Mesodermal cell (in vitro differentiated cells): ENCODE data around the gene PEPD.

Source experiments
- H3K27ac ChIP-seq: 2 replicates; pipeline ENCODE4 v1.7.0; 2013; ENCODE audit warnings: mild to moderate bottlenecking, low read depth, low read length, moderate library complexity; ENCODE audit not compliant: severe bottlenecking
- H3K36me3 ChIP-seq: 2 replicates; pipeline ENCODE4 v1.7.1; 2013; ENCODE audit warnings: mild to moderate bottlenecking, low read length, moderate library complexity; ENCODE audit not compliant: control insufficient read depth, insufficient read depth
- H3K4me1 ChIP-seq: one replicate; pipeline ENCODE4 v1.7.1; 2013; ENCODE audit warnings: mild to moderate bottlenecking, low read length; ENCODE audit not compliant: insufficient read depth, control insufficient read depth, poor library complexity, severe bottlenecking
- H3K4me3 ChIP-seq: 2 replicates; pipeline ENCODE4 v1.7.0; 2013; ENCODE audit warnings: low read length, control low read depth, mild to moderate bottlenecking; ENCODE audit not compliant: insufficient read depth, poor library complexity, severe bottlenecking; ENCODE audit errors: extremely low read depth
- H3K9me3 ChIP-seq: 2 replicates; pipeline ENCODE4 v1.7.1; 2013; ENCODE audit warnings: mild to moderate bottlenecking, low read length, moderate library complexity; ENCODE audit not compliant: control insufficient read depth
- WGBS, 2 experiments: methylation state at CpG; one replicate each; pipeline ENCODE4 v1.1.5; 2013; ENCODE audit warnings: missing lambda C conversion rate in 2 of 2; ENCODE audit not compliant: insufficient coverage in 2 of 2; 5-methylcytosine and 5-hydroxymethylcytosine counted together

PEPD gene

GRCh38 chr19:33359581-33359980 lies 162.0 kb downstream of the PEPD start:
- Histone ChIP-seq H3K27ac (no peak overlapping the region), H3K9me3 (no peaks in the 10 kb centered on the region), H3K36me3 (no peaks in the 10 kb centered on the region), H3K4me1 (no peaks in the 10 kb centered on the region), H3K4me3 (no peak overlapping the region)
- WGBS, 2 experiments = 80 to 100% methylated on average over 1 of the region's 3 CpGs

GRCh38 chr19:33358408-33358807 lies 163.2 kb downstream of the PEPD start:
- 86 to 93% methylated on average over 5 to 6 of the region's 6 CpGs for WGBS, 2 experiments
- no peaks in the 10 kb centered on the region for H3K4me1 ChIP-seq
- H3K27ac ChIP-seq = no peak overlapping the region
- no peak overlapping the region for H3K4me3 ChIP-seq
- H3K36me3 ChIP-seq = no peaks in the 10 kb centered on the region
- no peaks in the 10 kb centered on the region for H3K9me3 ChIP-seq

- H3K27ac ChIP-seq = no peak overlapping the region
- no peaks in the 10 kb centered on the region for H3K36me3 ChIP-seq
- no peaks in the 10 kb centered on the region for H3K4me1 ChIP-seq
- no peaks in the 10 kb centered on the region for H3K9me3 ChIP-seq
- no peak overlapping the region for H3K4me3 ChIP-seq
- WGBS, 2 experiments = 50% methylated on average over 1 of the region's 1 CpG
Observed at GRCh38 chr19:33357556-33357955, 164.0 kb downstream of the PEPD start.

- H3K9me3 ChIP-seq = no peaks in the 10 kb centered on the region
- no peak overlapping the region for H3K27ac ChIP-seq
- H3K4me3 ChIP-seq = no peak overlapping the region
- 80 to 100% methylated on average over 1 of the region's 2 CpGs for WGBS, 2 experiments
- H3K4me1 ChIP-seq = no peaks in the 10 kb centered on the region
- no peaks in the 10 kb centered on the region for H3K36me3 ChIP-seq
Observed at GRCh38 chr19:33355535-33355934, 166.1 kb downstream of the PEPD start.

- Histone ChIP-seq H3K4me1 (no peaks in the 10 kb centered on the region), H3K27ac (no peak overlapping the region), H3K9me3 (no peaks in the 10 kb centered on the region), H3K4me3 (no peak overlapping the region), H3K36me3 (no peaks in the 10 kb centered on the region)
- 79 to 91% methylated on average over 8 to 11 of the region's 12 CpGs for WGBS, 2 experiments
Observed at GRCh38 chr19:33350538-33351309, 170.9 kb downstream of the PEPD start.

- Histone ChIP-seq H3K9me3 (no peaks in the 10 kb centered on the region), H3K36me3 (no peaks in the 10 kb centered on the region), H3K27ac (no peak overlapping the region), H3K4me1 (no peaks in the 10 kb centered on the region), H3K4me3 (no peak overlapping the region)
- 96 to 98% methylated on average over 4 to 6 of the region's 12 CpGs for WGBS, 2 experiments
Observed at GRCh38 chr19:33349319-33350289, 172.0 kb downstream of the PEPD start.

- Histone ChIP-seq H3K4me1 (no peaks in the 10 kb centered on the region), H3K4me3 (no peak overlapping the region), H3K27ac (no peak overlapping the region), H3K9me3 (no peaks in the 10 kb centered on the region), H3K36me3 (no peaks in the 10 kb centered on the region)
- 85 to 89% methylated on average over 11 of the region's 12 CpGs for WGBS, 2 experiments
Observed at GRCh38 chr19:33348301-33349010, 173.1 kb downstream of the PEPD start.

GRCh38 chr19:33347300-33347699 lies 174.3 kb downstream of the PEPD start:
- Histone ChIP-seq H3K4me3 (no peak overlapping the region), H3K4me1 (no peaks in the 10 kb centered on the region), H3K27ac (no peak overlapping the region), H3K36me3 (no peaks in the 10 kb centered on the region), H3K9me3 (no peaks in the 10 kb centered on the region)
- WGBS, 2 experiments = 91 to 97% methylated on average over 7 to 10 of the region's 10 CpGs

GRCh38 chr19:33346665-33347064 lies 174.9 kb downstream of the PEPD start:
- Histone ChIP-seq H3K36me3 (no peaks in the 10 kb centered on the region), H3K4me1 (no peaks in the 10 kb centered on the region), H3K27ac (no peak overlapping the region), H3K4me3 (no peak overlapping the region), H3K9me3 (no peaks in the 10 kb centered on the region)

- Histone ChIP-seq H3K4me3 (no peak overlapping the region), H3K4me1 (no peaks in the 10 kb centered on the region), H3K9me3 (no peaks in the 10 kb centered on the region), H3K36me3 (no peaks in the 10 kb centered on the region), H3K27ac (no peak overlapping the region)
- WGBS, 2 experiments = 90 to 100% methylated on average over 1 to 2 of the region's 6 CpGs
Observed at GRCh38 chr19:33345163-33345562, 176.4 kb downstream of the PEPD start.
